ENCODE data around the gene XCL1. TPM values are rescaled to one million over a fixed set of nuclear protein-coding genes. Genes with fewer than 3 reads are reported as not detected.
A peak's percentile ranks its signal among the peaks of the same experiment; 100 is the strongest.
"Not testable (repeated sequence)": the region's sequence is repeated elsewhere in the genome, so short reads cannot be mapped to it uniquely, and the experiment has no call there.

The XCL1 gene
- total RNA-seq: 16.4 and 16.9 TPM in 2 replicates

GRCh38 chr1:168576245-168576688 lies at the start of gene XCL1:
Gene XCL1, plus strand, starts transcription at chr1:168576605. Its CDS starts 33 bp downstream, at chr1:168576638.
- H3K27me3 Mint-ChIP-seq (ENCODE audit: insufficient read depth); DNase-seq (ENCODE audit: low spot score); H3K36me3 Mint-ChIP-seq (ENCODE audit: low read depth); H3K9me3 Mint-ChIP-seq: not testable (repeated sequence)
- Mint-ChIP-seq H3K4me3 (peak within 1 kb of the TSS; percentile 76), H3K4me1 (ENCODE audit: low read depth) (peaks cover 43% of the 10 kb centered on the region), H3K27ac (peak within 1 kb of the TSS; percentile 91)
- intact Hi-C loops (cut with micrococcal nuclease): loop anchor here (10.0 kb wide), 1 partner anchor 61 kb away; no protein-coding TSS in a partner anchor

- no peak overlapping the region for H3K27ac Mint-ChIP-seq
- intact Hi-C loops (cut with micrococcal nuclease): no loop called here
- DNase-seq (ENCODE audit: low spot score): no peak
- H3K4me1 Mint-ChIP-seq (ENCODE audit: low read depth): peaks cover 22% of the 10 kb centered on the region
- peaks cover 4% of the 10 kb centered on the region for H3K27me3 Mint-ChIP-seq (ENCODE audit: insufficient read depth)
- peaks cover under 1% of the 10 kb centered on the region for H3K36me3 Mint-ChIP-seq (ENCODE audit: low read depth)
- H3K9me3 Mint-ChIP-seq: peaks cover 1% of the 10 kb centered on the region
- no peak overlapping the region for H3K4me3 Mint-ChIP-seq
These were observed 46.9 kb upstream of the XCL1 start for GRCh38 chr1:168529518-168529917.

GRCh38 chr1:168531615-168532345 lies 44.6 kb upstream of the XCL1 start:
- intact Hi-C loops (cut with micrococcal nuclease): no loop called here
- DNase-seq (ENCODE audit: low spot score): no peak
- Mint-ChIP-seq H3K4me1 (ENCODE audit: low read depth) (peaks cover 44% of the 10 kb centered on the region), H3K4me3 (no peak overlapping the region), H3K36me3 (ENCODE audit: low read depth) (peaks cover 4% of the 10 kb centered on the region), H3K27me3 (ENCODE audit: insufficient read depth) (peaks cover 4% of the 10 kb centered on the region), H3K9me3 (peaks cover 2% of the 10 kb centered on the region), H3K27ac (no peak overlapping the region)

GRCh38 chr1:168535536-168535935 lies 40.9 kb upstream of the XCL1 start:
- peak overlapping the region; percentile 69 for H3K4me3 Mint-ChIP-seq
- intact Hi-C loops (cut with micrococcal nuclease): loop anchor here (1.0 to 2.0 kb wide), 2 partner anchors 15 to 69 kb away; no protein-coding TSS in a partner anchor
- H3K27me3 Mint-ChIP-seq (ENCODE audit: insufficient read depth): peaks cover 4% of the 10 kb centered on the region
- peak overlapping the region; percentile 63 for H3K27ac Mint-ChIP-seq
- H3K36me3 Mint-ChIP-seq (ENCODE audit: low read depth): peaks cover 11% of the 10 kb centered on the region
- peaks cover 17% of the 10 kb centered on the region for H3K9me3 Mint-ChIP-seq
- peaks cover 55% of the 10 kb centered on the region for H3K4me1 Mint-ChIP-seq (ENCODE audit: low read depth)
- DNase-seq (ENCODE audit: low spot score): peak; percentile 22

- intact Hi-C loops (cut with micrococcal nuclease); H3K27ac Mint-ChIP-seq; H3K27me3 Mint-ChIP-seq (ENCODE audit: insufficient read depth); DNase-seq (ENCODE audit: low spot score); H3K4me3 Mint-ChIP-seq; H3K36me3 Mint-ChIP-seq (ENCODE audit: low read depth): not testable (repeated sequence)
- Mint-ChIP-seq H3K9me3 (peaks cover 17% of the 10 kb centered on the region), H3K4me1 (ENCODE audit: low read depth) (peaks cover 35% of the 10 kb centered on the region)
These were observed 35.6 kb upstream of the XCL1 start for GRCh38 chr1:168540798-168541197.

- H3K36me3 Mint-ChIP-seq (ENCODE audit: low read depth); DNase-seq (ENCODE audit: low spot score); H3K27me3 Mint-ChIP-seq (ENCODE audit: insufficient read depth); H3K9me3 Mint-ChIP-seq; intact Hi-C loops (cut with micrococcal nuclease); H3K4me3 Mint-ChIP-seq; H3K27ac Mint-ChIP-seq: not testable (repeated sequence)
- peaks cover 15% of the 10 kb centered on the region for H3K4me1 Mint-ChIP-seq (ENCODE audit: low read depth)
These were observed 33.4 kb upstream of the XCL1 start for GRCh38 chr1:168542978-168543377.

- H3K27ac Mint-ChIP-seq; H3K36me3 Mint-ChIP-seq (ENCODE audit: low read depth); H3K27me3 Mint-ChIP-seq (ENCODE audit: insufficient read depth); H3K4me3 Mint-ChIP-seq; H3K9me3 Mint-ChIP-seq; DNase-seq (ENCODE audit: low spot score); intact Hi-C loops (cut with micrococcal nuclease): not testable (repeated sequence)
- H3K4me1 Mint-ChIP-seq (ENCODE audit: low read depth): peaks cover 15% of the 10 kb centered on the region
These were observed 32.4 kb upstream of the XCL1 start, which contains the start of gene XCL2 for GRCh38 chr1:168543840-168544498. Gene XCL2, minus strand, starts transcription at chr1:168543997. Its CDS starts 33 bp downstream, at chr1:168543964.

GRCh38 chr1:168545678-168546552 lies 30.5 kb upstream of the XCL1 start:
- not testable (repeated sequence) for H3K27ac Mint-ChIP-seq; H3K4me3 Mint-ChIP-seq; H3K27me3 Mint-ChIP-seq (ENCODE audit: insufficient read depth); H3K36me3 Mint-ChIP-seq (ENCODE audit: low read depth); H3K9me3 Mint-ChIP-seq; DNase-seq (ENCODE audit: low spot score)
- intact Hi-C loops (cut with micrococcal nuclease): loop anchor here (5.0 kb wide), 1 partner anchor 361 kb away; no protein-coding TSS in a partner anchor
- peaks cover 15% of the 10 kb centered on the region for H3K4me1 Mint-ChIP-seq (ENCODE audit: low read depth)

GRCh38 chr1:168546553-168546895 lies 29.9 kb upstream of the XCL1 start:
- intact Hi-C loops (cut with micrococcal nuclease): loop anchor here (5.0 kb wide), 1 partner anchor 361 kb away; no protein-coding TSS in a partner anchor
- not testable (repeated sequence) for H3K36me3 Mint-ChIP-seq (ENCODE audit: low read depth); H3K27me3 Mint-ChIP-seq (ENCODE audit: insufficient read depth); H3K9me3 Mint-ChIP-seq; H3K4me3 Mint-ChIP-seq; DNase-seq (ENCODE audit: low spot score); H3K27ac Mint-ChIP-seq
- peaks cover 15% of the 10 kb centered on the region for H3K4me1 Mint-ChIP-seq (ENCODE audit: low read depth)

- peaks cover 9% of the 10 kb centered on the region for H3K9me3 Mint-ChIP-seq
- no peaks in the 10 kb centered on the region for H3K36me3 Mint-ChIP-seq (ENCODE audit: low read depth)
- peaks cover 18% of the 10 kb centered on the region for H3K4me1 Mint-ChIP-seq (ENCODE audit: low read depth)
- H3K4me3 Mint-ChIP-seq: no peak overlapping the region
- no peak for DNase-seq (ENCODE audit: low spot score)
- H3K27ac Mint-ChIP-seq: no peak overlapping the region
- peaks cover 11% of the 10 kb centered on the region for H3K27me3 Mint-ChIP-seq (ENCODE audit: insufficient read depth)
- intact Hi-C loops (cut with micrococcal nuclease): no loop called here
These were observed 25.4 kb upstream of the XCL1 start for GRCh38 chr1:168550971-168551370.

- no peak for DNase-seq (ENCODE audit: low spot score)
- no peak overlapping the region for H3K27ac Mint-ChIP-seq
- peaks cover 11% of the 10 kb centered on the region for H3K27me3 Mint-ChIP-seq (ENCODE audit: insufficient read depth)
- intact Hi-C loops (cut with micrococcal nuclease): no loop called here
- peaks cover 21% of the 10 kb centered on the region for H3K4me1 Mint-ChIP-seq (ENCODE audit: low read depth)
- peaks cover 9% of the 10 kb centered on the region for H3K9me3 Mint-ChIP-seq
- no peak overlapping the region for H3K4me3 Mint-ChIP-seq
- no peaks in the 10 kb centered on the region for H3K36me3 Mint-ChIP-seq (ENCODE audit: low read depth)
These were observed 24.7 kb upstream of the XCL1 start for GRCh38 chr1:168551688-168552087.

- intact Hi-C loops (cut with micrococcal nuclease): no loop called here
- H3K27me3 Mint-ChIP-seq (ENCODE audit: insufficient read depth): peaks cover 7% of the 10 kb centered on the region
- H3K4me1 Mint-ChIP-seq (ENCODE audit: low read depth): peaks cover 29% of the 10 kb centered on the region
- H3K36me3 Mint-ChIP-seq (ENCODE audit: low read depth): no peaks in the 10 kb centered on the region
- no peak for DNase-seq (ENCODE audit: low spot score)
- H3K9me3 Mint-ChIP-seq: peaks cover 5% of the 10 kb centered on the region
- H3K4me3 Mint-ChIP-seq: no peak overlapping the region
- H3K27ac Mint-ChIP-seq: no peak overlapping the region
These were observed 23.4 kb upstream of the XCL1 start for GRCh38 chr1:168552961-168553360.
